GM13977 (cell line): ENCODE results near the gene LGI1.

Source experiments
- DNase-seq: peaks from one replicate; pipeline ENCODE4 v3.0.0; 2012; ENCODE audit warnings: low spot score
- CTCF ChIP-seq: IDR thresholded peaks from 2 replicates; pipeline ENCODE4 v1.5.1; 2012; ENCODE audit warnings: mild to moderate bottlenecking, control low read depth; ENCODE audit not compliant: insufficient read depth; ENCODE audit errors: extremely low read depth, missing control alignments
- in situ Hi-C: fragments of 300-500 bp; cut with MboI; formaldehyde crosslinking; loops from one replicate; pipeline ENCODE4 v1.12.0; 2022; ENCODE audit warnings: low sequenced_read_pairs, low pct_unique_long_range_greater_than_20kb, mixed read lengths, inconsistent platforms; ENCODE audit not compliant: unreplicated experiment

LGI1 gene

GRCh38 chr10:93806903-93807302 is 49.2 kb downstream of the LGI1 start:
- TF ChIP-seq CTCF = no peak
- in situ Hi-C loops = loop anchor here (25.0 kb wide), 1 partner anchor 245 kb away; the partner anchor contains the start of gene FFAR4
- no peak for DNase-seq

DNA sequence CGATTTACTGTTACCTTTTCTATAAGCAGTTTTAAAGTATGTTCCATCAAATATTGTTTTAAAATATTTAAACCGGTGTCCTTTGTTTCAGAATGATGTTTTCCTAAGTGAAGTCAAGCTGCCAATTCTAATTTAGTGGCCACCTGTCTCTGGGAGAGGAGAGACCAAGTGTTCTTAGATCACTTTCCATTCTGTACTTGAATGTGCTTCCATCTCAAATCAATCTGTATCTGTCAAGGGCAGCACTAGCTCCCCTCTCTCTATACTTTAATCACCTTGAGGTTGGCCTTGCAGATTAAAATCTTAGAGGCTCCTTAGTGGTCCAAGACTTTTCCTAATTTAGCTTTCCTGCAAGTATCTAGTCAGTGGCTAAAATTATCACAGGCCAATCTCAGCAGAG is 49.6 kb downstream of the LGI1 start:
- in situ Hi-C loops = loop anchor here (25.0 kb wide), 1 partner anchor 245 kb away; the partner anchor contains the start of gene FFAR4
- DNase-seq = no peak
- TF ChIP-seq CTCF = no peak

- in situ Hi-C loops = loop anchor here (25.0 kb wide), 1 partner anchor 250 kb away; the partner anchor contains the start of gene FFAR4
- TF ChIP-seq CTCF = no peak
- no peak for DNase-seq
Observed at GRCh38 chr10:93812659-93813338, 55.1 kb downstream of the LGI1 start.

- peak; percentile 63 for TF ChIP-seq CTCF
- in situ Hi-C loops = loop anchor here (25.0 kb wide), 1 partner anchor 251 kb away; the partner anchor contains the start of gene FFAR4
- DNase-seq = peak; percentile 18
Observed at GRCh38 chr10:93813507-93814465, 56.0 kb downstream of the LGI1 start.

DNA sequence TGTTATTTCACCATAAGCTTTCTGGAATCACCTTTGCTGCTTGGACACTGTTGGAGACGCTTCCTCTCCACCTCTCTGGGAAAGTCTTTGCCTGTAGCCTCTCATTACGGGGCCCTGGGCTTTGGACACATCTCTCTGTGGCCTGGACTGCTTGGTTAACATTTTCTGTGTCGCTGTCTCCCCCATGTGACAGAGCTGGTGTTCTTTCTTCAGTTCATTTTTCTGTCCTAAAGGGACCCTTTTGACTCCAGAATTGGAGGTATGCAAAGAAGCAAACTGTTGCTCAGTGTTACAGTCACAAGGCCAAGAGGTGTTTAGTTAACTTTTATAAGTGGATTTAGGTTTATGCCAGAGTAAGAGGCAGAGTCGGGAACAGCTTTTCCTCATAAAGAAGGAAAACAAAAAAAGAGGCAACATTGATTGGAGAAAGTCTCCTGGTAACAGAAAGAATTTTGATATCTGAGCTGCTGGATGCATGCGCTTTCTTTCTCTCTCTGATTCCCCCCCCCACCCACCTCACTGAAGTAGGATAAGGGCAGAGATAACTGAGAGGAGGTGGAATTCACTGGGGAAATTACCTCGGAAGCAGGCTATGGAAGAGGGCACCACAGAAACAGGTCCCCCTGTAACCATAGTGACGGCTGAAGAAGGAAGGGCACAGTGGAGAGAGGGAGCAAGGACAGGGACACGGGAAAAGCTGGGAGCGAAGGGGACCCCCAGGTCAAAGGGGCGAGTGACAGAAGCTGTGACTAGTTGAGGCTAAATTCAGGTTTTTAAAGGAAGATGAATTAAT is 57.8 kb downstream of the LGI1 start:
- DNase-seq = no peak
- peak; percentile 16 for TF ChIP-seq CTCF
- in situ Hi-C loops = loop anchor here (25.0 kb wide), 1 partner anchor 253 kb away; the partner anchor contains the start of gene FFAR4
